Endodermal cell (in vitro differentiated cells): Measurements from ENCODE around the gene DIP2B. TPM values are rescaled to one million over a fixed set of nuclear protein-coding genes. Genes with fewer than 3 reads are reported as not detected.

Source experiments
- DNase-seq: peaks from one replicate; pipeline ENCODE4 v3.0.0-alpha.2; 2017
- H3K27ac ChIP-seq: 2 replicates; pipeline ENCODE4 v1.5.1; 2013; ENCODE audit warnings: mild to moderate bottlenecking, low read depth, low read length, moderate library complexity
- H3K27me3 ChIP-seq: 2 replicates; pipeline ENCODE4 v1.6.1; 2013; ENCODE audit warnings: mild to moderate bottlenecking, low read length, moderate library complexity; ENCODE audit not compliant: insufficient read depth, control insufficient read depth, poor library complexity, severe bottlenecking
- H3K36me3 ChIP-seq: 2 replicates; pipeline ENCODE4 v1.7.0; 2013; ENCODE audit warnings: mild to moderate bottlenecking, low read length, moderate library complexity; ENCODE audit not compliant: control insufficient read depth, insufficient read depth
- H3K4me1 ChIP-seq: one replicate; pipeline ENCODE4 v1.7.0; 2013; ENCODE audit warnings: low read length; ENCODE audit not compliant: control insufficient read depth, insufficient read depth
- H3K4me3 ChIP-seq: 2 replicates; pipeline ENCODE4 v1.5.1; 2013; ENCODE audit warnings: mild to moderate bottlenecking, low read length, moderate library complexity
- H3K9ac ChIP-seq: 2 replicates; pipeline ENCODE4 v1.6.1; 2013; ENCODE audit warnings: mild to moderate bottlenecking, low read length, moderate library complexity; ENCODE audit not compliant: poor library complexity, severe bottlenecking; ENCODE audit errors: extremely low read depth
- H3K9me3 ChIP-seq: 2 replicates; pipeline ENCODE4 v1.6.1; 2013; ENCODE audit warnings: mild to moderate bottlenecking, low read length, moderate library complexity; ENCODE audit not compliant: control insufficient read depth
- H3K27ac Mint-ChIP-seq: 2 replicates; pipeline ENCODE4 v1.8.0; 2020; ENCODE audit warnings: mixed read lengths
- H3K27me3 Mint-ChIP-seq: 2 replicates; pipeline ENCODE4 v1.8.0; 2021; ENCODE audit warnings: mild to moderate bottlenecking, mixed read lengths; ENCODE audit not compliant: insufficient read depth
- H3K36me3 Mint-ChIP-seq: 2 replicates; pipeline ENCODE4 v1.8.0; 2020; ENCODE audit warnings: low read depth, mixed read lengths
- H3K4me1 Mint-ChIP-seq: 2 replicates; pipeline ENCODE4 v1.8.0; 2020; ENCODE audit warnings: mixed read lengths
- H3K4me3 Mint-ChIP-seq: 2 replicates; pipeline ENCODE4 v1.8.0; 2020; ENCODE audit warnings: mild to moderate bottlenecking, moderate library complexity, mixed read lengths
- H3K9me3 Mint-ChIP-seq: 2 replicates; pipeline ENCODE4 v1.8.0; 2020; ENCODE audit warnings: mild to moderate bottlenecking, mixed read lengths
- WGBS, 2 experiments: methylation state at CpG; one replicate each; pipeline versions ENCODE4 v1.1.5 to v1.1.7; 2013; ENCODE audit warnings: missing lambda C conversion rate in 2 of 2, mixed read lengths in 1 of 2; ENCODE audit not compliant: insufficient coverage in 1 of 2, insufficient read length in 1 of 2; 5-methylcytosine and 5-hydroxymethylcytosine counted together
- total RNA-seq, 2 donors: library from RNA; stranded (reverse); fragmentation: NEBNext Ultra II Directional in 1 of 2; extraction: Animal tissue kit (Norgen Biotek cat#: 25700) in 1 of 2; gene quantifications; 2 replicates in 1 of 2; 3 replicates in 1 of 2; pipeline ENCODE4 v1.2.1, GENCODE V29; 2021
- TF ChIP-seq, protein P1 (sequence below): fragments of 200-600 bp; sonication (generic); conservative IDR thresholded peaks from 2 replicates; pipeline ENCODE4 v1.5.0; 2021; ENCODE audit warnings: antibody characterized with exemption, mild to moderate bottlenecking

The DIP2B gene
- total RNA-seq, 2 donors from 2014 or later = 20.6 to 21.3 TPM

DNA sequence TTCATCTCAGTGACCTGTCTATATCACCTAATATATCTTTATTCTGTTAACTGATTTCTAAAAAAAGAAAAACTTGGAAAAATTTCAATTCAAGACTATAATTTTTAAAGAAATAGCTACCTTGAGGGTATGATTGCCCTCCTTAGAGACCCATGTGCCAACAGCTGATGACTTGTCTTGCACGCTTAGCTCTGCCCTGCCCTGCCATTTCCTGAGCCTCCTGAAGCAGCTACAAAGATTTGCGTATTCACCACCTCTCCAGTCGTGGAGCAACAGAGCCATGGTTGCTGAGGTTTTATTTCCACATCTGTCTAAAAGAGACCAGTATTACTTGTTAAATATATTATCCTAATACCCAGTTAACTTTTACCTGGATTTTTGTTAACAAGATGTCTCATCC is 167.4 kb downstream of the DIP2B start:
- Mint-ChIP-seq H3K27me3 (no peaks in the 10 kb centered on the region), H3K4me3 (no peak overlapping the region), H3K27ac (no peak overlapping the region), H3K4me1 (no peaks in the 10 kb centered on the region), H3K9me3 (no peaks in the 10 kb centered on the region), H3K36me3 (peaks cover 29% of the 10 kb centered on the region)
- H3K9me3 ChIP-seq = no peaks in the 10 kb centered on the region
- TF ChIP-seq, protein P1, sequence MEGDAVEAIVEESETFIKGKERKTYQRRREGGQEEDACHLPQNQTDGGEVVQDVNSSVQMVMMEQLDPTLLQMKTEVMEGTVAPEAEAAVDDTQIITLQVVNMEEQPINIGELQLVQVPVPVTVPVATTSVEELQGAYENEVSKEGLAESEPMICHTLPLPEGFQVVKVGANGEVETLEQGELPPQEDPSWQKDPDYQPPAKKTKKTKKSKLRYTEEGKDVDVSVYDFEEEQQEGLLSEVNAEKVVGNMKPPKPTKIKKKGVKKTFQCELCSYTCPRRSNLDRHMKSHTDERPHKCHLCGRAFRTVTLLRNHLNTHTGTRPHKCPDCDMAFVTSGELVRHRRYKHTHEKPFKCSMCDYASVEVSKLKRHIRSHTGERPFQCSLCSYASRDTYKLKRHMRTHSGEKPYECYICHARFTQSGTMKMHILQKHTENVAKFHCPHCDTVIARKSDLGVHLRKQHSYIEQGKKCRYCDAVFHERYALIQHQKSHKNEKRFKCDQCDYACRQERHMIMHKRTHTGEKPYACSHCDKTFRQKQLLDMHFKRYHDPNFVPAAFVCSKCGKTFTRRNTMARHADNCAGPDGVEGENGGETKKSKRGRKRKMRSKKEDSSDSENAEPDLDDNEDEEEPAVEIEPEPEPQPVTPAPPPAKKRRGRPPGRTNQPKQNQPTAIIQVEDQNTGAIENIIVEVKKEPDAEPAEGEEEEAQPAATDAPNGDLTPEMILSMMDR = no peak
- DNase-seq = no peak
- H3K9ac ChIP-seq = no peak overlapping the region
- 85 to 100% methylated on average over 1 to 3 of the region's 3 CpGs for WGBS, 2 experiments
- peaks cover 29% of the 10 kb centered on the region for H3K36me3 ChIP-seq
- H3K4me1 ChIP-seq = no peaks in the 10 kb centered on the region
- H3K4me3 ChIP-seq = no peak overlapping the region
- no peaks in the 10 kb centered on the region for H3K27me3 ChIP-seq
- no peak overlapping the region for H3K27ac ChIP-seq

DNA sequence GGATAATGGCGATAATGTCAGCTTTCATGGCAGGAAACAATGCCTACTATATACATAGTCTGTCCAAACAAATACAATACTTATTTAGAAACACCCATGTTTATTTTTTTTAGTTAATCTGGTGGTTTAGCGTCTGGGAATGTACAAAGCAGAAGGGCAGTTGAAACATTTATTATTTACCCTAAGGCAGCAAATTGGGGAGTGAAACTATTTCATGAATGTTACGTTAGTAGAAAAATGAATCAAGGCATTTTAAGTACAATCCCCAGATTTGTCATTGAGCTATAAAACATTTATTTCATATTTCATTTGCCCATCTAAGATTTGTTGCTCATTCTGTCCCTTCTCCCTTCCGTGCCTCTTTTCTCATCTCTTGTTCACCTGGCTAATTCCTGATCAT is 172.0 kb downstream of the DIP2B start:
- H3K36me3 Mint-ChIP-seq = peaks cover 47% of the 10 kb centered on the region
- Histone ChIP-seq H3K27ac (no peak overlapping the region), H3K27me3 (no peaks in the 10 kb centered on the region), H3K9me3 (no peaks in the 10 kb centered on the region), H3K36me3 (peaks cover 54% of the 10 kb centered on the region), H3K4me3 (no peak overlapping the region), H3K4me1 (no peaks in the 10 kb centered on the region), H3K9ac (no peak overlapping the region)
- H3K4me3 Mint-ChIP-seq = no peak overlapping the region
- H3K9me3 Mint-ChIP-seq = no peaks in the 10 kb centered on the region
- TF ChIP-seq, protein P1 = no peak
- H3K27me3 Mint-ChIP-seq = no peaks in the 10 kb centered on the region
- no peaks in the 10 kb centered on the region for H3K4me1 Mint-ChIP-seq
- H3K27ac Mint-ChIP-seq = no peak overlapping the region
- DNase-seq = no peak
- WGBS, 2 experiments = 98 to 100% methylated on average over 2 to 4 of the region's 4 CpGs

DNA sequence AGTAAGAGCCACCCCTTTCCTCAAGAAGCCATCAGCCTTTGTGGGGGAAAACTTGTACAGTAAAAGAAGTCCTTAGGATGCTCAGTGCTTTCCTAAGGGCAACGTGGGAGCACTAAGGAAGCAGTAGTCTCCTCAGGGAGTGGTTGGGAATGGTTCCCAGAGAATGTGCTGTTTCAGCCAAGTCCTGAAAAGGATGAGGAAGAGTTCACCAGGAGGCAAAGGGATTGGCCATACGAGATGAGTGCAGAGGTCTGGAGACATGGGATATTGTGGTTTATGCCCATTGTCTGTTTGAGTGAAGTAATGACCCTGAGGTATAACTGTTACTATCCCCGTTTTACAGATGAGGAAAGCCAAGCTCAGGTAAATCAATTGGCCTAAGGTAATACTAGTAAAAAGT is 173.1 kb downstream of the DIP2B start:
- no peaks in the 10 kb centered on the region for H3K27me3 Mint-ChIP-seq
- H3K4me3 Mint-ChIP-seq = no peak overlapping the region
- TF ChIP-seq, protein P1 = no peak
- H3K9me3 Mint-ChIP-seq = no peaks in the 10 kb centered on the region
- WGBS, 2 experiments = 86% methylated on average over 3 of the region's 3 CpGs
- H3K4me1 Mint-ChIP-seq = no peaks in the 10 kb centered on the region
- peaks cover 56% of the 10 kb centered on the region for H3K36me3 Mint-ChIP-seq
- Histone ChIP-seq H3K4me1 (no peaks in the 10 kb centered on the region), H3K9ac (no peak overlapping the region), H3K27ac (no peak overlapping the region), H3K36me3 (peaks cover 58% of the 10 kb centered on the region), H3K4me3 (no peak overlapping the region), H3K27me3 (no peaks in the 10 kb centered on the region), H3K9me3 (no peaks in the 10 kb centered on the region)
- DNase-seq = no peak
- H3K27ac Mint-ChIP-seq = no peak overlapping the region
